ENCODE measurements around the gene YKT6. TPM values are rescaled to one million over a fixed set of nuclear protein-coding genes. Genes with fewer than 3 reads are reported as not detected.

YKT6 gene
- total and polyA plus RNA-seq, 3 donors from 2014 or later, result 66.5 to 85.9 (median 72.3) TPM

GRCh38 chr7:44212581-44213184, 11.9 kb downstream of the YKT6 start:
- Histone ChIP-seq H3K27me3 (no peaks in the 10 kb centered on the region), H3K36me3 (ENCODE audit: low read depth, missing control alignments) (peaks cover 3% of the 10 kb centered on the region), H3K9me3 (no peaks in the 10 kb centered on the region), H3K27ac (no peak overlapping the region), H3K4me3 (no peak overlapping the region), H3K4me1 (no peaks in the 10 kb centered on the region)
- 87% methylated on average over 6 to 7 of the region's 7 CpGs for WGBS, 2 donors
- no peak for TF ChIP-seq CTCF (IDR thresholded peaks at IDR 0.05)
- TF ChIP-seq POLR2A (IDR thresholded peaks at IDR 0.05), result no peak
- intact Hi-C loops (cut with DNase I; ENCODE audit: low total_unique reads), result no loop called here
- DNase-seq, result no peak

- Histone ChIP-seq H3K9me3 (no peaks in the 10 kb centered on the region), H3K4me3 (no peak overlapping the region), H3K36me3 (ENCODE audit: low read depth, missing control alignments) (peaks cover 3% of the 10 kb centered on the region), H3K4me1 (no peaks in the 10 kb centered on the region), H3K27ac (no peak overlapping the region), H3K27me3 (no peaks in the 10 kb centered on the region)
- intact Hi-C loops (cut with DNase I; ENCODE audit: low total_unique reads), result no loop called here
- DNase-seq, result no peak
- WGBS, 2 donors, result 82 to 94% methylated on average over 3 of the region's 3 CpGs
- no peak for TF ChIP-seq POLR2A (IDR thresholded peaks at IDR 0.05)
- TF ChIP-seq CTCF (IDR thresholded peaks at IDR 0.05), result no peak
These were observed 12.6 kb downstream of the YKT6 start for GRCh38 chr7:44213206-44213876.

GRCh38 chr7:44213877-44214388, 13.2 kb downstream of the YKT6 start:
- Histone ChIP-seq H3K27ac (no peak overlapping the region), H3K4me3 (no peak overlapping the region), H3K27me3 (no peaks in the 10 kb centered on the region), H3K36me3 (ENCODE audit: low read depth, missing control alignments) (no peaks in the 10 kb centered on the region), H3K9me3 (no peaks in the 10 kb centered on the region), H3K4me1 (no peaks in the 10 kb centered on the region)
- no peak for TF ChIP-seq POLR2A (IDR thresholded peaks at IDR 0.05)
- TF ChIP-seq CTCF (IDR thresholded peaks at IDR 0.05), result no peak
- intact Hi-C loops (cut with DNase I; ENCODE audit: low total_unique reads), result no loop called here
- no peak for DNase-seq
- 83 to 84% methylated on average over 9 of the region's 9 CpGs for WGBS, 2 donors

- H3K4me3 ChIP-seq, result no peak overlapping the region
- 79 to 95% methylated on average over 6 to 7 of the region's 7 CpGs for WGBS, 2 donors
- no peaks in the 10 kb centered on the region for H3K27me3 ChIP-seq
- H3K36me3 ChIP-seq (ENCODE audit: low read depth, missing control alignments), result no peaks in the 10 kb centered on the region
- H3K4me1 ChIP-seq, result no peaks in the 10 kb centered on the region
- no peak for DNase-seq
- TF ChIP-seq CTCF (IDR thresholded peaks at IDR 0.05) (no peak), POLR2A (IDR thresholded peaks at IDR 0.05) (no peak)
- no peaks in the 10 kb centered on the region for H3K9me3 ChIP-seq
- H3K27ac ChIP-seq, result no peak overlapping the region
- intact Hi-C loops (cut with DNase I; ENCODE audit: low total_unique reads), result no loop called here
These were observed 14.8 kb downstream of the YKT6 start for GRCh38 chr7:44215531-44215930.

Data from testis (tissue), 3 donors.